AG10803 (cell line): ENCODE data around the gene DNAJC5G.
"Not testable (repeated sequence)": the region's sequence is repeated elsewhere in the genome, so short reads cannot be mapped to it uniquely, and the experiment has no call there.

Experiments used
- DNase-seq: peaks from one replicate; pipeline ENCODE4 v3.0.0; 2010; ENCODE audit warnings: low read depth
- H3K4me3 ChIP-seq: 2 replicates; pipeline ENCODE4 v1.5.1; 2011; ENCODE audit warnings: mild to moderate bottlenecking, low read length, control low read depth
- TF ChIP-seq, protein P1 (sequence below): conservative IDR thresholded peaks from 2 replicates; pipeline ENCODE4 v1.5.1; 2011; ENCODE audit warnings: mild to moderate bottlenecking, low read length, control low read depth, inconsistent platforms

DNAJC5G gene

DNA sequence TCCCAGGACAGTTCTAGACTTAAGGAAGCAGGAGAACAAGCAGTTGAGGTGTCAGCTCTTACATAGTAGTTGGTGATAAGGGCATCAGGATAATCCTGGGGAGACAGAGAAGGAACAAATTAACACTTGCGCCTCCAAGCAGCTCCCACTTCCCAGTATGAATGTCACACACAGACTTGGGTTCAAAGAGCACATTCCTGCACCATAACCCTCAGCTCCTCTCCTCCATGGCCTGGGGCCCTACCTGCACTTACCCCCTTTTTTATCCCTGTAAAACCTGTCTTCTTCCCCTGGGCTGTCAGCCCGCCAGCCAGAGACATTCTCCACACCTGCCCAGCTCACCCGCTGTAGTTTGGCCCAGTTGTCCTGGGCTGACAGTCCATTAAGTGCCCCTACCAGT, 36.9 kb downstream of the DNAJC5G start:
- TF ChIP-seq, protein P1, sequence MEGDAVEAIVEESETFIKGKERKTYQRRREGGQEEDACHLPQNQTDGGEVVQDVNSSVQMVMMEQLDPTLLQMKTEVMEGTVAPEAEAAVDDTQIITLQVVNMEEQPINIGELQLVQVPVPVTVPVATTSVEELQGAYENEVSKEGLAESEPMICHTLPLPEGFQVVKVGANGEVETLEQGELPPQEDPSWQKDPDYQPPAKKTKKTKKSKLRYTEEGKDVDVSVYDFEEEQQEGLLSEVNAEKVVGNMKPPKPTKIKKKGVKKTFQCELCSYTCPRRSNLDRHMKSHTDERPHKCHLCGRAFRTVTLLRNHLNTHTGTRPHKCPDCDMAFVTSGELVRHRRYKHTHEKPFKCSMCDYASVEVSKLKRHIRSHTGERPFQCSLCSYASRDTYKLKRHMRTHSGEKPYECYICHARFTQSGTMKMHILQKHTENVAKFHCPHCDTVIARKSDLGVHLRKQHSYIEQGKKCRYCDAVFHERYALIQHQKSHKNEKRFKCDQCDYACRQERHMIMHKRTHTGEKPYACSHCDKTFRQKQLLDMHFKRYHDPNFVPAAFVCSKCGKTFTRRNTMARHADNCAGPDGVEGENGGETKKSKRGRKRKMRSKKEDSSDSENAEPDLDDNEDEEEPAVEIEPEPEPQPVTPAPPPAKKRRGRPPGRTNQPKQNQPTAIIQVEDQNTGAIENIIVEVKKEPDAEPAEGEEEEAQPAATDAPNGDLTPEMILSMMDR, result no peak
- DNase-seq, result no peak
- no peak overlapping the region for H3K4me3 ChIP-seq

DNA sequence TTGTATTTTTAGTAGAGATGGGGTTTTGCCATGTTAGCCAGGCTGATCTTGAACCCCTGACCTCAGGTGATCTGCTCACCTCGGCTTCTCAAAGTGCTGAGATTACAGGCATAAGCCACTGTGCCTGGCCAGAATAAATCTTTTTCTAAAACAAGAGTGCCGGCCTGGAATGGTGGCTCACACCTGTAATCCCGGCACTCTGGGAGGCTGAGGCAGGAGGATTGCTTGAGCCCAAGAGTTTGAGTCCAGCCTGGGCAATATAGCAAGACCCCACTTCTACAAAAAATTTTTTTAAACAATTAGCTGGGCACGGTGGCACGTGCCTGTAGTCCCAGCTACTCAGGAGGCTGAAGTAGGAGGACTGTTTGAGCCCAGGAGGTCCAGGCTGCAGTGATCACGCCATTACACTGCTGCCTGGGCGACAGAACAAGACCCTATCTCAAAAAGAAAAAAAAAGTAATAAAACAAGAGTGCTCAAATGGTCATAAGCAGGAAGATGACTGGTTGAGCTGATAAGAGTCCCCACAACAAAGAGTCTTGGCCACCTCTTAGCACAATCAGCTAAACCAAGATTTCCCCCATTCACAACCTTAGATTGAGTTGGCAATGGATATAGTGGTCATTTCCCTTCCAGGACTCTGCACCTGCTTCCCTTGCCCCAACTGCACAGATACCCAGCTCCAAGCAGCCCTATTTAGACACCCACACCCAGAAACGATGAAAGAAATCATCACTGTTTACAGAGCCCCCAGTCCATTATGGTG, 38.8 kb downstream of the DNAJC5G start:
- TF ChIP-seq, protein P1, result no peak

DNA sequence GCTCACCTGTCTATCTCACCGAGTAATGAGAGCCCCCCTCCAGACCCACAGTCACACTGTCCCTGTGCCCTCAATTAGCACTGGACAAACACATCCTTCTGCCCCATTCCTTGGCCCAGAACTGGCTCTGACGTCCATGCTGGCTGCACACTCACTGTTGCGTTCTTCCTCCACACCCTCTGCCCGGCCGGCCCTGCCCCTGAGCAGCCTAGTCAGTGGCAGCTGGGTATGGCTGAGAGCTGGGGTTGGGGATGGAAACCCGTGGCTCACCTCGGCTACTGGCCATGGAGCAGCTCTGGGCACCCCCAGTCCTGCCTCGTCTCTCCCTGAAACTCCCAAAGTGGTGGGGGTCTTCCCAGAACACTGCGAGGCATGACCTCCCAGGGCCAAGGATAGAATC, 39.5 kb downstream of the DNAJC5G start:
- no peak for DNase-seq
- H3K4me3 ChIP-seq, result no peak overlapping the region
- TF ChIP-seq, protein P1, result no peak

More for the DNA sequence above, 38.8 kb downstream of the DNAJC5G start:
- DNase-seq, result no peak
- H3K4me3 ChIP-seq, result no peak overlapping the region

DNA sequence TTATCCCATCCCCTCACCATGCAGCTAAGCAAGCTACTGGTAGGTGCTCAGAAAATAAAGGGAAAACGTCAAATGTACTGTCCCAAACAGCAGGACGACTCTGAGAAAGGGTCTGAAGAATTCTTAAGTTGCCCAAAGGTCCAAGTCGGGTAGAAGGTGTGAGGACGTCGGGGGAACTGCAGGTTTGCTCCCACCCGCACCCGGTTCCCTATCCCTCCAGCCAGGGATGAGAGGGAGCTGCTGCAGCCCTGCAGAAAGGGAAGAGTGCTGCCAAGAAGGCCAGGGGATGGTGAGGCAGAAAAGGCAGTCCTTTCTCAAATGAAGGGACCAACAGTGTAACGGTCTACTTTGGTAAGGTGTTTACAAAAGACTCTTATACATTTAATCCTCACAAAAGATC, 39.9 kb downstream of the DNAJC5G start:
- TF ChIP-seq, protein P1, result no peak
- H3K4me3 ChIP-seq, result no peak overlapping the region
- no peak for DNase-seq

DNA sequence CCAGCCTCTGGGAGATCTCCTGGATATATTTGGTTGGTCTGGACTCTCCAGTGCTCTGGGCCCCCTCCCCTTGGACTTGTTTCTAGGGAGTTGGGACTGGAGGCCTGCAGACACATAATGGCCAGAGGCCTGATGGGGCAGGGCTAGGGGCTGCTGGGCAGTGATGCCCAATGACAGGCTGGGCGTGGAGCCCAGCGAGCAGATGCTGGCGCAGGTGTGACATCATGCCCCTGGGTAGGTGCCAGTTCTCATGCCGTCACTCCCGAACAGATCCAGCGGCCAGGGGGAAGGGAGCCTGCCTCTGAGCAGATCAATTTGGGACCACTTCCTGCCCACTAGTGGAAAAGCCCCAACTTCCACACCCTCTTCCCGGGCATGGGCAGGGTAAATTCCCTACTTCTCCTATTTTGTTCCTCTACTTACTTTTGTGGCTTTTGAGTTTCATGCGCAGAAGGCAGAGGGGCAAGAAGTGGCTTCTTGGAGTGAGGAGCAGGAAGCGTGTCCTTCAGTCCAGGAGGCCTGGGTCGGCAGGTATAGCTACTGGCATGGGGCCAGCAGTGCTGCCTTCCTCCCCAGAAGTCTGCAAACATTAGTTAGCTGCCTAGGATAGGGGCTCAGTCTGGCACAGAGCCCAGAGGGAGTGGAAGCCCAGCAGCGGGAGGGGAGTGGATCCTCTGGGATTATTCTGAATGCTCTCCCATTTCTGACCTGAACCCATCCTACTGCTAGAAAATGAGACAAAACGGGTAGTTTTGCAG, 41.6 kb downstream of the DNAJC5G start:
- no peak for DNase-seq

DNA sequence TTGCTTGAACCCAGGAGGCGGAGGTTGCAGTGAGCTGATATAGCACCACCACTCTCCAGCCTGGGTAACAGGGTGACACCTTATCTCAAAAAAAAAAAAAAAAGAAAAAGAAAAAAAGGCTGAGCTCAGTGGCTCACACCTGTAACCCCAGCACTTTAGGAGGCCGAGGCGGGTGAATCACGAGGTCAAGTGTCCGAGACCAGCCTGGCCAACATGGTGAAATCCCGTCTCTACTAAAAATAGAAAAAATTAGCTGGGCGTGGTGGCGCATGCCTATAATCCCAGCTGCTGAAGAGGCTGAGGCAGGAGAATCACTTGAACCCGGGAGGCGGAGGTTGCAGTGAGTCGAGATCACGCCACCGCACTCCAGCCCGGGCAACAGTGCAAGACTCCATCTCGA, 44.6 kb downstream of the DNAJC5G start:
- DNase-seq, H3K4me3 ChIP-seq: not testable (repeated sequence)

More for the DNA sequence above, 41.6 kb downstream of the DNAJC5G start:
- no peak overlapping the region for H3K4me3 ChIP-seq
- TF ChIP-seq, protein P1, result no peak

DNA sequence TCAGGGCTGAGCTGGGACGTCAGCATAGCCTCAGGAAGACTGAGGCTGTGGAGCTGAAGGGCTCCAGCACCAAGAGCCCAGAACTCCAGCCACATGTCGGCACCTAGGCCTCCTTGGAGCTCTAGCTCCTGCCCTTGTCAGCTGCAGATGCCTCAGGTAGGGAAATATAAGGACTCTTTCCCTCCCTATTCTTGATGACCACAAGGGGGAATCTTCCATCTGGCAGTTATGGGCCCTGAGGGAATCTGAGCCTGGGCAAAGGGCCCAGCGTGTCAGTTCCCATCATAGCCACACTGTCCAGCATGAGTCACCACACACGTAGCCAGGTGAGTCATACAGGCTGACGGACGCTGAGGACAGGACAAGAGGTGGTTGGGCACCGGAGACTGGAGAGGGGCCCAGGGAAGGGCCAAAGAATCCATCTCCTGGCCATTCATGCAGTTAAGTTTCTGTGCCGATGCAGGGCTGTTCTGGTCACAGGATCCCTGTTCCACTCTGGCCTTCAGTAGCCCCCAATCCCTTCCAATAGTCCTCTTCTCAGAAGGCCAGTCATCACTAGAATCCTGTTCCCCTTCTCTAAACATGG, 45.8 kb downstream of the DNAJC5G start:
- DNase-seq, result peak; percentile 98
- H3K4me3 ChIP-seq, result peak overlapping the region; percentile 15
- TF ChIP-seq, protein P1, result peak; percentile 71
